ENCODE data around the gene HJURP.

HJURP gene

DNA sequence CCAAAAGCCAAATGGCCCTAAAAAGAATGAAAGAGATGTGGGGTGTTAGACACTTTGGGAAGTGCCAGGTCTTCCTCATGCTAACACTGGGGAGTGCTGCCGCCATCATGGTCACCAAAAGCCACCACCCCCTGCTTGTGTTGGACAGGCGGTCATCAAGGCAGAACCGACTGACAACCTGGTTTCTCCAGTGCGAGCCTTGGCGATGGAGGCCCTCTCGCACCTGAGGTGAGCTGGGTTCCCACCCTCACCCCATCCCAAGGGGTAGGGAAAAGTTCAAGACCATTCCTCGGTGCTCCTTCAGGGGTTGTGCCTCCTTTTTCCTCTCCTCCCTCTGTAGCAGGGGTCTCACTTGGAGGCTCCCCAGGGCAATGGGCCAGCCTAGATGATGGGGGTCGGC lies 42.6 kb downstream of the HJURP start:
- DNase-seq = no peak

DNA sequence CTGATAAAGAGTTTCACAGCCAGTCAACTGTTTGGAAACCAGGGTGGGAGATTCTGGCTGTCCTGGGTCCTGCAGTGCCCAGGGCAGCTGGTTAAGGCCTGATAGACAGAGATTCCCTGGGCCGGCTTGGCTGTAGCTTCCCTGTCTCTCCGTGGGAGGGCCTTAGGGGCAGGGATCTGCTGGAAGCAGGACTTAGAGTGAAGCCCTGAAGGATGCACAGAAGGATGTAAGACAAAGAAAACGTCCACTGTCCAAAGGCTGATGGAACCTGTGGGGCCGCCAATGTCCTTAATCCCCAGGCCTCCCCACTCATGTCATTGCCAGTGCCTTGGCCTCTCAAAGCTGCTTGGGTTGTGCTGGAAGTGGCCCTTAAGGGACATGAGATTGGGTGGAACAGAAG lies 43.2 kb downstream of the HJURP start:
- no peak for DNase-seq

DNA sequence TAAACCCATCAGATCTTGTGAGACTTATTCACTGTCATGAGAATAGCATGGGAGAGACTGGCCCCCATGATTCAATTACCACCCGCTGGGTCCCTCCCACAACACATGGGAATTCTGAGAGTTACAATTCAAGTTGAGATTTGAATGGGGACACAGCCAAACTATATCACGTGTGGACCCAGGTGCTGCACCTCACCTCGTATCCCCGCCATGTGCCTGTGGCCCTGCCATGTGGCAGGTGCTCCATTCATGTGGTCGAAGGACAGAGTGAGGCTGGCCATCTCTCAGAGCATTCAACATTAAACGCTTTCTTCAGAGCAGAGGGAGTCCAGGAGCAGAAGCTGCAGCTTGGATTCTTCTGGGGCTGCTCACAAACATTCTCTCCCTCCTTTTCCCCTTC lies 44.0 kb downstream of the HJURP start:
- DNase-seq = no peak

DNA sequence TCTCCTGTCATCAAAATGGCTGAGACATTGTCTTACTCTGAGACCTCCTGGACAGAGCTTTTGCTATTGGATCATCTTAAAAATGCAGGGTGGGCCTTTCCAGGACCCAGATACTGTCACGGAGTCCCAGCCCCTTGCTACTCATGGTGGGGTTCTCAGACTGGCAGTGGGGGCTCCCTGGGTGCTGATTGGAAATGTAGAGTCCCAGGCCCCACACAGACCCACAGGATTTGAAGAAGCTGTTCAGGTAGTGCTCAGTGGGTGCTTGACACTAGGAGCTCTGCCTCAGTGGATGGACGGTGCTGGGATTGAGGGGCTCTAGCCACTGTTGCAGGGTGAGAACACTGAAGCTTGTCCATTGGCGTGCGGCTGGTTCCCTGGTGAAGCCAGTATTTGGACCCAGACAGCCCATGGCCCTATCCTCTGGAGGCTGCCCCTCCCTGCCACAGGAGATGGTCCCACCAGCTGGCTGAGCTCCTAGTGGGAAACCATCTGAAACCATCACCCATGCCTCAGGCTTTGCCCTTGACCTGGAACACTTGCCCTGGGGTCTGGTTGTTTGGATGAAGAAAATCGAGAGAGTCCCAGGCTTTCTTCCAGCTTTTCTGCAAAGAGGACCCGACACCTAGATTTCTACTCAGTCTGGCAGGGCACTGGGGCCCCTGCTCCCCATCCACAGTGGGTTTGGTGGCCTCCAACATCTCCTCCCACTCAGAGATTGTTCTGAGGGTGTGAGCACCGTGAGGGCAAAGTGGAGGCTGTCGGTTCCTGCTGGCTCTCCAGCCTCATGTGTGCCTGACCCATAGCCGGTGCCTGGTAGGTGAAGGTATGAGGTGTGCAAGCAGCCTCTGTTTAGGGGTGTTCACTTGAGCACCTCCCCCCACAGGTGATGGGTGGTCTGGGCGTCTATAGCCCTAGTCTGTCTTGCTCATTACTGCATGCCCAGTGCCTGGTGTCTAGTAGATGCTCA lies 46.1 kb downstream of the HJURP start:
- no peak for DNase-seq

DNA sequence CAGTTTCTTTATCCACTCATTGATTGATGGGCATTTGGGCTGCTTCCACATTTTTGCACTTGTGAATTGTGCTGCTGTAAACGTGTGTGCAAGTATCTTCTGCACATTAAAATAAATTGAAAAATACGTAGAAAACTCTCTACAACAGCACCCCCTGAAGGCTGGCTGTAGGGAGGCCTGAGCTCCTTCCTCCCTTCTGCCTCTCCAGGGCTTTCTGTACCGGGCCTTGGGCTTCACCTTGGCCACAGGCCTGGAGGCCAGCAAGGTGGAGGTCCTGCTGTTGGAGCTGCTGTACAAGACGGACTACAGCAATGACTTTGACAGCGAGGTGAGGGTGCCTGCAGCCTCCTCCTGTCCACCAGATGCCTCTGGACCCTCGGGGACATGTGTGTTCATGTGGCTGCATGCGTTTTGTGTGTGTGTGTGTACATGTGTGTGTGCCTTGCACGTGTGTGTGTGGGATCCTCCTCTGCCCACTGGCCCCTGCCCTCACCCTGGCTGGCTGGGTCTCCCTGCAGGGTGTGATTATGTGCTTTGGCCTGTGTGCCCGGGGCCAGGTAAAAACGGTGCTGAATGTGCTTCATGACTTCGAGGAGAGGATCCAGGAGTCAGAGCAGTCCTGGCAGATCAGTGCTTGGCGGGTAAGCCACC lies 47.0 kb downstream of the HJURP start:
- no peak for DNase-seq

DNA sequence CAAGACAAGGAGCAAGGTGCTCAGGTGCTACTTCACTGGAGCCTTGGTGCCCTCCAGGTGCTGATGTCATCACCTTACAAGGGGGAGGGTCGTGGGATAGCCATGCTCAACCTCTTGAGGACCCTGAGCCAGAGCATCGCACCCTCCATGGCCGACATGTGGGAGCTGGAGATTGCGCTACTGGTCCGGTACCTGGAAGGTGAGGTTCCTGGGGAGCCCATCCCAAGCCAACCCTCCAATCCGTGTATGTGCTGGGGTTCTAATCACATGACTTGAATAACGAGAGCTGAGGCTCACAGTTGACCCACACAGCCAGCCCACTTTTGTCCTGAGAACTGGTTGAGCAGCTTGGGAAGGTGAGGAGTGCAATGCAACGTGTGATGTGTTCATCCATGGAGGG lies 50.3 kb downstream of the HJURP start:
- DNase-seq = no peak

DNA sequence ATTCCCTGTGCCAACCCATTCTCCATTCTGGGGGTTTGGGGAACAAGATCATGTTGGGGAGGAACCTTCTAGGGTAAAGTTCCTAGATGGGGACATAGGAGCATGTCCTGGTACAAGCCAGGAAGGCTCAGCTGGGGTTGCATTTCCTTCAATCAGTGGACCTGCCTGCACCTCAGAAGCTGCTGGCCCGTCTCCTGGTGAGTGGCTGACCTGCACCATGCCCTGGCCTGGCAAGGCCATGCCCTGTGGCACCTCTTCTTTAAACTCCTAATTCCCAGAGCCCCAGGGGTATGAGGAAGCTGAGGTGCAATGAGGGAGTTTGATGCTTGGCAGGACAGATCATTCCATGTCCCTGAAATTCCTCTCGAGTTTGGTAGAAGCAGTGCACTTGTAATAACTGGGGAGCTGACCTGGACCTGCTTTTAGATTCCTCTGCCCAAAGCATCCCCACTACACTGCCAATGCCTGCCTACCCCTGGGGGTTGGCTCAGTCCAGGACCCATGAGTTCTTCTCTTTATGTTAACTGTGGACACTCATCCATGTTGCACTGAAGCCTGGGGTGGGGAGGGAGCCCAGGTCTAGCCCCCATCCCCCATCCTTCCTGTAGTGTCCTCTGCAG lies 50.9 kb downstream of the HJURP start:
- DNase-seq = no peak

DNA sequence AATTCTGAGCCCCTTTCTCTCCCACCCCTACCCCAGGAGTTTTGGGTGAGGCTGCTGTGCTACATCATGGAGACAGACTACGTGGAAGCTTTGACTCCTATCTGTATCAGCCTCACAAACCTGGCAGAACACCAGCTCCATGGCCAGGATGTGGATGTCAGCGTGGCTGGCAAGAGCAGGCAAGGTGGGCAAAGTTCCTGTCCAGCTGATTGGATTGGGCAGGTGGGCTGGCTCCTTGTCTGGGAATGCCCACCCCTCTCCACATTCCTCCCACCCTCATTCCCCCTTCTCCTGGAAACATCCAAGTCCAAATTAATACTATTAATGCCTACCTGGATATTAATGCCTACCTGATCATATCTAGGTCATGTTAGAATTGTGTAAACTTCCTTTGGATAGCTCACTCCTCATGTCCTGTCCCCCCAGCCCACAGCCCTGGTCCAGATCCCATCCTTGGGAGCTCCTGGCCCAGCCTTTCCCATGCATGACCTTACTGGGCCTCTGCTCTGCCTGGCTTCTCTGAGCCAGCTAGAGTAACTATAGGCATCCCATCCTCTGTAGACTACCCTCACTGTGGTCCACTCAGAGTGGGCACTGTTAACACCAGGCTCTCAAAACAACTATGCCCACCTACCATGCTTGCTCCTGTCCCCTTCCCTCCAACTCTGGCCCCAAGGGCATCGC lies 52.1 kb downstream of the HJURP start:
- DNase-seq = no peak

DNA sequence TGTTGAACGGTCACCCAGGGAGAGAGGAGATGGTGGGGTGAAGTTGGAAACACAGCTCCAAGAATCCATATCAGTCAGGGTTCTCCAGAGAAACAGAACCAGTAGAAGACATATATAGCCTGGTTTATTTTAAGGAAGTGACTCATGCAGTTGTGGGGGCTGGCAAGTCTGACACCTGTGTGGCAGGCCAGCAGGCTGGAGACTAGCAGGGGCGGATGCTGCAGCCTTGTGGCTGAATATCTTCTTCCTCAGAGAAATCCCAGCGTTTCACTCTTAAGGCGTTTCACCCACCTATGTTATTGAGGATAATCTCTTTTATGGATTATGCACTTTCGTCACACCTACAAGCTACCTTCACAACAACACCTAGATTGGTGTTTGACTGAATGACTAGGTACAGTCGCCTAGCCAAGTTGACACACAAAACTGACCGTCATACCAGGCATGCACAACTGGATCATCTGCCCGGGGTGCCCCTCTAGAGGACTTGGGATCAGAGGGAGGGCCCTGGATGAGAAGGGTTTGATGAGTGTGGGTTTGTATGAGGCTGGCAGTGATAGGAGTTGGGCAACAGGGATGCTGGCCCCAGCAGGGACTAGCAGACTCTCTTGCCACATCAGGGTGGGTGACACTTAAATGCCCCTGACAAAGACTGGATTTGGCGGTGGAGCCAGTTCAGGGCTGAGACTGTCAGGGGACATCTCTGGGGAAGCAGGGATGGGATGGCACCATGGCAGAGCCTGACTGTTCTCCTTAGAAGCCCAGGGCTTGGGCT lies 52.8 kb downstream of the HJURP start:
- no peak for DNase-seq

DNA sequence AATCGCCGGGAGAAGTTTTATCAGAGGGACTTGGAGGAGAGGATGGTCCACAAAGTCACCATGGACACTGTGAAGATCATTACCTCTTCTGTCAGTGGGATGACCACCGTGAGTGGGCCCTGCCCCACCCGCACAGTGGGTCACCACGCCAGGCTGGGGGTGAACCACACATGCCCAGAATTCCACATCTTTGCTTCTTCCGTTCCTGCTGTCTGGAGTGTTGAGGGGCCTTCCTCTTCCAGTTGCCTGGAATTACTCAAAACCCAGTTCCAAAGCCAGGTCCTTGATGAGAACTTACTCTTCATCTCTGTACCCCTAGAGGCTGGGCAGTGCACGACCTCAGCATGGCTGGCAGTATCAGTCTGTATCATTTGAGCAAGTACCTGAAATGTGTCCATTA lies 54.1 kb downstream of the HJURP start:
- no peak for DNase-seq

DNA sequence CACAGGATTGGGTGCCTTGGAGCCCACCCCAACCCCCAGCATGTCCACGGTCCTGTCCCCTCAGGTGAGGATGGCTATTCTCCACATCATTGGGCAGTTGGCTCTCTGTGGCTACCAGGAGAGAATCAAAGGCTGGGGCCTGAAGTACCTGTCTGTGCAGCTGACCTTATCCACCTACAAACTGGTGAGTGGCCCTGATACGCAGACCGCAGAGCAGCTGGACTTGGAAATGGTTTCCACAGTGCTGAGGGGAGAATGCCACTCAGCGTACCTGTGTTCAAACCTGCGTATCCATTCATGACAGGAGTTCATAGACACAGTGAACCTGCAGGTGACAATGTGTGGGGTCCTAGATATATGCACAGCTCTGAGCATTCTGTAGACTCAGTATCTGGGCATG lies 54.6 kb downstream of the HJURP start:
- DNase-seq = no peak

DNA sequence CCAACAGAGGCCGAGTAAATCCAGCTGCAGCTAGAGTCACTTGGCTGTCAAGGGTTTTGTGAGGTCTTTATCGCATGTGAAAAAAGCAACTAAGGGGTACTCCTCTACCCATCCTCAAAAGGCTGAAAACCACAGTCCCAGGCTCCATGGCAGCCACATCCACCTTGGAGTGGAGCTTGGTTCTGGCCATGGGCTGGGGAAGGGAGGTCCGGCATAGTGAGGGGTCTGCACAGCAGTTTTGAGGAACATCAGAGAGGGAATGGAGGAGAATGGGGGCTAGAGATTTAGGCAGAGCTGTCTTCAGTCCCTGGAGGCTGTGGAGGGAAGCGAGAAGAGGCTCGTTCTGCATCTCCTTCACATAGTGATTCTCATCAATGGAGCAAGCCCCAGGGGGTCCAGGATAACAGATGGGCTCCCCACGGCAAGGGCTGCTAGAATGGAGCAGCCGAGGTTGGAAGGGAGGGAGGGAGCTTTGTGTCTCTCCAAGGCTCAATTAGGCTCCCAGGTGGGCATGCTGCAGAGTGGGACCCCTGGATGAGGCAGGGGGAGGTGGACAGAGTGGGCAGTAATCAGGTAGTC lies 55.2 kb downstream of the HJURP start:
- DNase-seq = no peak

DNA sequence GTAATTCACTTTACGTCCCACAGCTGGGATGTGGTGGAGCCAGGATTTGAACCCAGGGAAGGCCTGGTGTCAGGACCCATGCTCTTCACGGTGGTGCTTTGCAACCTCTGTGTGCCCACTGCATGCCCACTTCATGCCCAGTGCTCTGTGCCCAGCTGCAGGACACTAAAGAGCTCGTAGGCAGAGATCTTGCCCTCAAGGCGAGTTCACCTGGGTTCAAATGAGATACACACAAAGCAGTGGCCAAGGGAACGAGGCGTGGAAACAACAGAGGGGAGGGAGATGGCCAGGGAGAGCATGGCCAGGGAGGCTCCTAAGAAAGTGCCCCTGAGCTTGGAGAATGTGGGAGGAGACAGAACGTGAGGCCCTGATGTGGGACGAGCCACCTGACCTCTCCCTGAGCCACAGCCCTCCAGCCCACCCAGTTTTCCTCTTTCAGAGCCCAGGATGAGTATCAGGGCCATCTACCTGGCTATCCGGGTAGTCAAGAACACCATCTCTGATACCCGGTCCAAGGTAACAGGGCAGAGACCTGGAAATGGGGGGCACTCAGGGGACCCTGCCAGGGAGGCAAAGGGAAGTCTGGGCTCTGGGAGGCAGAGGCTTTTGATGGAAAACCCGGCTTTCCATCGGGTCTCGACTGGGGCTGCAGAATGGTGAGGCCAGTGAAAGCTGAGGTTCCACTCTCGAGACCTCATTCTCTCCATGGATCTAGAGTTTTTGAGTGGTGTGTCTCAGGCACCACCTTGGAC lies 55.8 kb downstream of the HJURP start:
- DNase-seq = no peak

DNA sequence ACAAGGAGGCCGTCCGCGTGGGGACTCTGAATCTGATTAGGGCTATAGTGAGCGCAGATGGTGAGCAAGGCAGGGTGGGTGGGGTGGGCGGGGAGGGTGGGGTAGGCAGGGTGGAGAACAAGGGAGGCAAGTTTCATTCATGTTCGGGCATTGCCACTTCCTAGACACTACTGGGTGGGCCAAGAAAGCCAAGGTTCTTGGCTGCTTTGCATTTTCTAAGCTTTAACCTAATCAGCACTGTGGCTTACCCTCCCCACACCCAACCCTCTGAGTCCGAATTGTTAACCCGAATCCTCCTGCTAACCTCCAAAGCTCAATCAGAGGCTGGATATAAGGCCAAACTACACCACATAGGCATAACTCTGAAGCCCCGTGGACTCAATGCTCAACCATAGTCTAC lies 58.1 kb downstream of the HJURP start:
- DNase-seq = no peak

DNA sequence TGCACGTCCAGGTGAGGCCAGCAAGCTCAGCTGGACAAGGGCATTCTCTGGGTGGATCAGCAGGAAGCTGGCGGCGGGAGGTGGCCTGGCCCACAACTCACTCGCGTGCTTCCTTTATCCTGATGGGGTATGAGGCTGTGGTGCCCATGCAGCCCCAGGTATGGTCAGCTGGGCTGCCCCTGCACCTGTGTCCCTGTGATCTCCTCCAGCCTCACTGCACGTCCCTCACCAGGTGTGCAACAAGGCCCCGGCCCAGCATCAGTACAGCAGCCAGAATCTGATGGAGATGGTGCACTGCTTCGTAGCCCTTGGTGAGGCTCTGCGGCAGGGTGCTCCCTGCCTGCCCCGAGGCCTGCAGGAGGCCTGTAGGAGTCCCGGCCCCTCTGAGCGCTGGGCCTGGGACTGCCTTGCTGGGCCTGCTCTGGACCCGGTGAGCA lies 58.6 kb downstream of the HJURP start:
- DNase-seq = no peak

DNA sequence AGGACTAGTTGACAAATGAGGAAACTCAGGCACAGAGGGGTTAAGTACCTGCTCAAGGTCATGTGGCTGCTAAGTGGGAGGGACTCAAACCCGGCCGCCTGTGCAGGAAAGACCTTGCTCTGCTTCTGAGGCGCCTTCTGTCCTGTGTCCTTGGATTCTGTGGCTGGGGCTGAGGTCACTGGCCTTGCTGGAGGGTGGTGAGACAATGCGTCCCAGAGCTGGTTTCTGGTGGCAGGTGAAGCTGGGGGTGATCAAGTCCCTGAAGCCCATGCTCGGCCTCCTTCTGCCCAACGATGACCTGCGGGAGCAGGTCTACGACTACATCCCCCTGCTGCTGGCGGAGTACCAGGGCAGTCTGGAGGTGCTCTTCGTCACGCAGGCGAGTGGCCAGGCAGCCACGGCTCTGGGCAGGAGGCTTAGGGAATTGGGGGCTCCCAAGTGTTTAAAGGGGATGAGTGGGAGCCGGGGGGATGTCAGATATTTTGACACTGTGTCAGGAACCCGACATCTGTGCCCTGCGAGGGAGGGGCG lies 60.1 kb downstream of the HJURP start:
- DNase-seq = no peak

DNA sequence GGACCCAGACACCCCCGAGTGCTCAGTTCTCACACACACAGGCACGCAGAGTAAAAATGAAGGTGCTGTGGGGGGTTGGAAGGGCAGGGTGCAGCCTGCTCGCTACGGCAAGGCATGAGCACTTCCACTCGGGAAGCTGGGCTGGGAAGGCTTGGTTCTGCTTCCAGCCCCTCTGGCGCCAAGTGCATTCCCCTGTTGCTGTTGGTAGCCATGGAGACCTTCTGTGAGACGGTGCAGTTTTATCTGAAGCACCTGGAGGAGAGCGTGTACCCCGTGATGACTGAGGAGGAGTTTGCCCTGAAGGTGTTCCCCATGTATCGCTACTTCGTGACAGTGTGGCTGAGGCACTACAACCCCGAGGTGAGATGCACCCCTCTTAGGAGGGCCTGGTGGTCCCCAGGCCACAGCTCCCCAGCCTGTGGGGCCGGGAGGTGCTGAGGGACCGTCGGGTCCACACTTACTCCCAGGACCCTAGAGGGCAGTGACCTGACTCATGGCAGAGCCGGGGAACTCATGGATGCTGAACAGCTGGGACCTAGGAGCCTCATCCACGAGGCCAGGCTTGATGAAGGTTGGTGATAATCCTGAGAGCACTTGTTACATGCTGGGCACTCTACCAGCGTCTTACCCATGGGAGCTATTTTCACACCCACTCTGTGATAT lies 60.7 kb downstream of the HJURP start:
- no peak for DNase-seq

DNA sequence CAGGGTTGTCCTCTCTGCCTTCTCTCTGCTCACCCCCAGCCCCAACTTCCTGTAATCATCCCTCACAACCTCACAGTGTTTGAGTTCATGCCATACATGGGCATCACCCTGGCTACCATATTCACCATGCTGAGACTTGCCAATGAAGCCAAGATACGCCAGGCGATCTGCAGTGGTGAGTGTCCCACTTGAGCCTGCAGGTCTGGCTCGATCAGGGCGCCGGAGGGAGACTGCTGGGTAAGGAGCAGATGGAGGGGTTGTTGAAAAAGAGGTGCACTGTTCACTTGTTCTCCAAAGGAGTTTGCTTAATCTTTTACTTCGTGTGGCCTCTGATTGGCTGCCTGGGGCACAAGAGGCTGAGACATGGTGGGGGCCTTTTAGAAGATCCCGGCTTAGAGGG lies 61.6 kb downstream of the HJURP start:
- no peak for DNase-seq

DNA sequence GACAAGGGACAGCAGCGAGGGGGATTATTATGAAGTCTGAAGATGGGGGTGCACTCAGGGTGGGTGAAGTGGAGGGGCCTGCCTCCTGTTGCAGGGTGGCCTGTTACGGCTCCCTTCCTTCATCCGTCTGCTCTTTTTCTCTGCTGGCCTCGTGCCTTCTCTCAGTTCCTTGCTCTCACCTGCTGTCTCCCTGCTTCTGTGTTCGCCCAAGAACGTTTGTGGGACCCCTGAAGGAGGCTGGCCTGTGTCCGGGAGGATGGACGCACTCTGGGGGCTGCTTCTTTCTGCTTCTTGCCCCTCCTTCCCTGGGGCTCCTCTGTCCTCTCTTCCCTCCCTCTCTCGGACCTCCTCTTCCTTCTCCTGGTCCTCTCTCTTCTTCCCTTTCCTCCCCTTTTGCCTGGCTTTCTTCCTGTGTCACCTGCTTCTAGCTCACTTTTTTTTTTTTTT lies 62.4 kb downstream of the HJURP start:
- no peak for DNase-seq

DNA sequence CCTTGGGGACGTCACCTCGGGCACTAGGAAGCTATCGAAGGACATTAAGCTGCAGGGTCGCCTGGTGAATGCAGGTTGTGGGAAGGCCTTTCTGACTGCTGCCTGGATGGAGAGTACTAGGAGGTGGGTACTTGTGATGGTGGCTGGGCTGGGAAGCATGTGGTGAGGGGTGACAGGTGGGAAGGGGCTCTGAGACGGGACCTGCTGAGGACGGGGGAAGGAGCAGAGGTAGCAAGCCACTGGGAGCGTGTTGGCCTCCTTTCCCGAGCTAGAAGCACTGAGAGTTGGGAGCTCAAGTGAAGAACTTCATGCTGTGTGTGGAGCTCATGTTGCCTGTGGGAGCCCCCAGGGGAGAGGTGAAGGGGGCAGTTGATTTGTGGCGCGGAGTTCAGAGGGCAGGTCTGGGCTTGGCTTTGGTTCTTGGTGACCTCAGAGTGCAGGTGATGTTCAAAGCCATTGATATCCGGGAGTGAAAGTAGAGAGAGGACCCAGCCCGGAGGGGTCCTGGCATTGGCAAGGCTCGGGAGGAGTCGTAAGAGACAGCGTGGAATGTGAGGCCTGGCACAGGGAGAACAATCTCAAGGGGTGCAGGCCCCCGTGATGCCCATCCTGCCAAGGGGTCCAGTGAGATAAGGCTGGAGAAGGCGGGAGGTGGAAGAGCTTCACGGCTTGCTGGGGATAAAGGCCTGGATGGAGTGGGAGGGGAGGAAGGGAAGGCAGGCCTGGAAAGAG lies 63.0 kb downstream of the HJURP start:
- DNase-seq = no peak
